NOMO-1 treated with DMSO at 0.1 percent for 48 hours (cell line): Measurements from ENCODE around the gene CERKL.
"Not testable (repeated sequence)": the region's sequence is repeated elsewhere in the genome, so short reads cannot be mapped to it uniquely, and the experiment has no call there.

Source experiments
- DNase-seq: peaks from one replicate; lab custom pipeline; 2025; ENCODE audit not compliant: unreplicated experiment; lab: John Stamatoyannopoulos, UW

The CERKL gene, protein sequence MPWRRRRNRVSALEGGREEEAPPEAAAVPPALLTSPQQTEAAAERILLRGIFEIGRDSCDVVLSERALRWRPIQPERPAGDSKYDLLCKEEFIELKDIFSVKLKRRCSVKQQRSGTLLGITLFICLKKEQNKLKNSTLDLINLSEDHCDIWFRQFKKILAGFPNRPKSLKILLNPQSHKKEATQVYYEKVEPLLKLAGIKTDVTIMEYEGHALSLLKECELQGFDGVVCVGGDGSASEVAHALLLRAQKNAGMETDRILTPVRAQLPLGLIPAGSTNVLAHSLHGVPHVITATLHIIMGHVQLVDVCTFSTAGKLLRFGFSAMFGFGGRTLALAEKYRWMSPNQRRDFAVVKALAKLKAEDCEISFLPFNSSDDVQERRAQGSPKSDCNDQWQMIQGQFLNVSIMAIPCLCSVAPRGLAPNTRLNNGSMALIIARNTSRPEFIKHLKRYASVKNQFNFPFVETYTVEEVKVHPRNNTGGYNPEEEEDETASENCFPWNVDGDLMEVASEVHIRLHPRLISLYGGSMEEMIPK

DNA sequence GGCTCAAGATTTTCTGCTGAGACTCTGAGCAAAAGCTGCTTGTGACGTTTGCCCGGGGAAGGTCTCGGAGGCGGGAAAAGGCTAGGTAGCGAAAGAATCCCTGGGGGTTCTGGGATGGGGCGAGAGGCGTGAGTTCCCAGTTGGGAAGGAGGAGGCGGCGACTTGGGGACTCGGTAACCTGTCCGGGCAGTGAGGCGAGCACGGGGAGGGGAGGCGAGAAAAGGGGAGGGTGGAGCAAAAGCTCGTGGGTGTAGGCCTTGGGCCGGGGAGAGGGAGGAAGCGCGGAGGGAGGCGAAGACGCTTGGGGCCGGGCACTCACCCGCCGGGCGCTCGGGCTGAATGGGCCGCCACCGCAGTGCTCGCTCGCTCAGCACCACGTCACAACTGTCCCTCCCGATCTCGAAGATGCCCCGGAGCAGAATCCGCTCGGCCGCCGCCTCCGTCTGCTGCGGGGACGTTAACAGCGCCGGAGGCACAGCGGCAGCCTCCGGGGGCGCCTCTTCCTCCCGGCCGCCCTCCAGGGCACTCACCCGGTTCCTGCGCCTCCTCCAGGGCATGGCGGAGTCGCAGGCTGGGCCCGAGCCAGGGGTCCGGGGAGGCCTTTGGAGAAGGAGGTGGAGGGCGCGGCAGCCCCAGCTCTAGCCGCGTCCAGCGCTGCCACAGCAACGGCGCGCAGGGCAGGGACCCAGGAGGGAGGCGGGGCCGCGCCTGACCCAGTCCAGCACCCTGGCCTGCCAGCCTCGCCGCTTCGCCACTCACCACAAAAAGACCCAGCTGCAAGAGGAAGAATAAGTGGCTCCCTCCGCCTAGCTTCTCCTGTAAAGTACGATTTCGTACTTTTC, at the start of gene CERKL:
Gene CERKL (minus strand): TSS at position 656 of the 842 bp plus-strand sequence. CDS start 99 bp downstream, at position 557.
- peak; percentile 33 for DNase-seq

DNA sequence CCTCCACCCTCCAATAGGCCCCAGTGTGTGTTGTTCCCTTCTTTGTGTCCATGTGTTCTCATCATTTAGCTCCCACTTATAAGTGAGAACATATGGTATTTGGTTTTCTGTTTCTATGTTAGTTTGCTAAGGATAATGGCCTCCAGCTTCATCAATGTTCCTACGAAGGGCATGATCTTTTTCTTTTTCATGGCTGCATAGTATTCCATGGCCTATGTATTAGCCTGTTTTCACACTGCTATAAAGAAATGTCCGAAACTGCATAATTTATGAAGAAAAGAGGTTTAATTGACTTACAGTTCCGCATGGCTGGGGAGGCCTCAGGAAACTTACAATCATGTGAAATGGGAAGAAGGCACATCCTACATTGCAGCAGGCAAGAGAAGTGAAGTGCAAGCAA, 45.6 kb upstream of the CERKL start:
- not testable (repeated sequence) for DNase-seq

DNA sequence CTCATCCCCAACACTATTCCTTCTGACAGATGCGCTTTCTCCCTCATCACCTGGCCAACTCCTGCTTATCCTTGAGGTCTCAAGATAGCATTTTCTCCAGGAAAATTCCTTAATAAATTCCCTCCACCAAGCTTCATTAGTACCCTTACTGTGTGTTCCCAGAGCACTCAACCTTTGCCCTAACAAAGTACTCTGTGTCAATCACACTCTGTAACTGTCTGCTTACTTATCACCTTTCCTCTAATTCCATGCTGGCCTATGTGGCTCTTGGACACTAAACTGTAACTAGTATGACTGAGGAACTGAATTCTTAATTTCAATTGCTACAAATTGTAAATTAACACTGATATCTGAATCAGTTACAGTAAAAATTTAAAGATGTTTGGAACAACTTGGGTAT, 41.3 kb upstream of the CERKL start:
- no peak for DNase-seq

DNA sequence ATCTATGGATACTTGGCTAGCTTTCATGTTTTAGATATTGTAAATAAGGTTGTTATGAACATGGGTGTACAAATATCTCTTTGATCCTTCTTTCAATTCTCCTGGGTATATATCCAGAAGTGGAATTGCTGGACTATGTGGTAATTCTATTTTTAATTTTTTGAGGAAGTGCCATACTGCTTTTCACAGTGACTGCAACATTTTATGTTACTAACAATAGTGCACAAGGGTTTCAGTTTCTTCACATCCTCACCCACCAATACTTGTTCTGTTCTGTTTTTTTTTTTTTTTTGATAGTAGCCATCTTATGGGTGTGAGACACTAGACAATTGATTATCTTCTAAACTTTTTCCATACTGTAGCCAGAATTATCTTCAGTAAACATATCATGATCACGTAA, 40.7 kb upstream of the CERKL start:
- DNase-seq = peak; percentile 87

DNA sequence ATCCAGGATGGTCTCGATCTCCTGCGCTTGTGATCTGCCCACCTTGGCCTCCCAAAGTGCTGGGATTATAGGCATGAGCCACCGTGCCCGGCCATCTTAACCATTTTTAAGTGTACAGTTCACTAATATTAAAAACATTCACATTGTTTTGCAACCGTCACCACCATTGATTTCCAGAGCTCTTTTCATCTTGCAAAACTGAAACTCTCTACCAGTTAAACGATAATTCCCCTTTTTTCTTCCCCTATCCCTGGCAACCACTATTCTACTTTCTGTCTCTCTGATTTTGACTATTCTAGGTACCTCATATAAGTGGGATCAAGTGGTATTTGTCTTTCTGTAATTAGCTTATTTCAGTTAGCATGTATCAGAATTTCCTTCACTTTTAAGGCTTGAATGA, 40.2 kb upstream of the CERKL start:
- peak; percentile 79 for DNase-seq

DNA sequence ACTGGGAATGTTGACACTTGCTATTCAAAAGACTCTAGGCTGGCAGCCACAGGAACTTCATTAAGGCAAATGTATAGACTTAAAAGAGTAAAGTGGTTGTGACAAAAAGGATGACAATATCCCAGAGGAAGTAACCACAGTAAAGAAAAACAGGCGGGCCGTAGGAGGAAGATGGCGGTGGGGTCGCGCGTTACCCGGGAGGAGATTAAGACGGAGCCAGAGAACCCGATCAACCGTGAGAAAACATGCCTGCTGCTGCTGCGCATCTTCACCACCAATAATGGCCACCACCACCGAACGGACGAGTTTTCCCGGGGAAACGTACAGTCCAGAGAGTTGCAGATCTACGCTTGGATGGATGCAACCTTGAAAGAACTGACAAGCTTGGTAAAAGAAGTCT, 37.4 kb upstream of the CERKL start:
- no peak for DNase-seq

DNA sequence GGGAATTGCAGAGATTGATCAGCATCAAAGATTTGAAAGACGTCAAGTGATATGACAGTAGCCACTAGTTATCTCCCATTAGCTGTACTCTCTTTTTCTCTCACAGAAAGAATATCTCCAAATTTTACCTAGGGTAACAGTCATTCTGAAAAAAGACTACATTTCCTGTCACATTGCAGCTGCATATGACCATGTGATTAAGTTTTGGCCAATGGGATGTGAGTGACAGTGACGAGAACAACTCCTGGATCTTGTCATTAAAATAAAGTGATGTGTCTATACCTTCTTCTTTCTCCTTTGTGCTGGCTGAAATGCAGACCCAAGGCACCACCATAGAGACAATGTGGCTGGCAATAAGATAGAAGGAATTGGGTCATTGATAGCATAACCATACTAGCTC, 34.0 kb upstream of the CERKL start:
- DNase-seq = no peak

DNA sequence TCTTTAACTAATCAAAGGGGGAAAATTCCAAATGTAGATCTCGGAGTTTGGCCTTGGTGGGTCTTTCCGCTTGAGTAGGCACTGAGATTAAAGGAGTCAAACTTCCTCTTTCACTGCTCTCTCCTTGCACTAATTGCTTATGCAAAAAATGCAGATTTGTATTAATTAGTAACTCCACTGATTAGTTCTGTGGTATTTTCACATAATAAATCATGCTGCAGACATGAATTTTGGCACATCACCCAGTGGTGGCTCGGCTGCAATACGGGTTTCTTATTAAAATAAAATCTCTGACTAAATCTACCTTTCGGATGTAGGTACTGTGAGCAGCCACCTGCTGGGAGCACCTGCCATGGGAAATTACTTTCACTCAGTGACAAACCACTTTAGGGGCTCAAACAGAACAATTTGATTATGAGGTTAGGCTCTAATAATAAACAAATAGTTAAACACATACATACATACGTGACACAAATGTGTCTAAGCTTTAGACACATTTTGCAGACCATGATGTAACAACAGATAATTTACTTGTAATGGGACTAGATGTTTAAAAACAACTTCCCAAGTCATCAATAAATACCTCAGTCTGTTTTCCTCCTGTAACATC, 29.8 kb upstream of the CERKL start:
- DNase-seq = no peak

DNA sequence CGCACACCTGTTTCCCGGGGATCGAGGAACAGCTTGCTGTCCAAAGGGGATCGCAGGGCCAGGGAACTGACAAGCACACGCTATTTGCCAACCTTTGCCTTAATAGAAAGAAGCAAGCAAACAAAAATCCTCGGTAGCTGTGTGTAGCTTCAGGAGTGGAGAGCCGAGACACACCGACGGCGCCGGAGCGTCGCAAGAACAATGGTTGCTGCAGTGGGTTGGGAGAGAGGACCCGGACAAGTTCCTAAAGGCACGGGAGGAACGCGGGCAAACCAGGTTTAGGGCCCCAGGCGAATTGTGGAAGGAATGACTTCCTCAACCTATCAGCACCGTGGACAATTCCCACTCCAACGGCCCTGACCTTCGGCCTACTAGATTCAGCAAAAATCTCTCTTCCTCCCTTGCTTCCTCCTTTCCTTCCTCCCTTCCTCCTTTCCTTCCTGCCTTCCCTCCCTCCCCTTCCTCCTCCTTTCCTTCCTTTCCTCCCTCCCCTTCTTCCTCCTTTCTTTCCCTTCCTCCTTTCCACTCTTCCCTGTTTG, 28.3 kb upstream of the CERKL start:
- no peak for DNase-seq

DNA sequence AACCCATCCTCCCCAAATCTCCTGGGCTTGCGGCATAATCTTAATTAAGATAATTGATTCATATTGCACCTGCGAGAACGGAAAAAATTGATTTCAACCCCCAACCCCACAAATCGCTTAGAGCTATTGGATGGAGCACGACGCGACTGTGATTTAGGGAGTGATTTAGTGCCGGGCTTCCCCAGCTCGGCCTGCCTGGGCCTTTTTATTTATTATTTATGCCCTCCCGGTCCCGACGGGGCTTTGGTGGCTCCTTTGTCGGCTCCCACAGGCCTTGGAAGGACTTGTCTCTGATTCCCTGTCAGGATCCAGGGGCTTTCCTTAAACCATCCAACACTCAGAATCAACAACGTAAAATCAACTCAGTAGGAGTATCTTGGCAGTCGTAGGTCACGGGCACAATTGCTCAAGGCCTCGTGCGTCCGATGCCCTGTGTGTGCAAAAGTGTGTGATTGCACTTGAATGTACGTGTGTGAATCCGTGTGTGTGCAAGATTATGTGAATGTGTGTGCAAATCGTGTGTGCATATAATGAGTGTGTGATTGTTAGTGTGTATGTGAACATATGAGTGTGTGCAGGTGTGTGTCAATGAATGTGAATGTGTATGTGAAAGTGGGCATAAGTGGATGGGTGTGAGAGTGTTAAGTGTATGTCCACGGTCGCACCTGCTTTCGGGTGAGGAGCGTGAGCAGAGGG, 27.7 kb upstream of the CERKL start:
- DNase-seq = no peak

DNA sequence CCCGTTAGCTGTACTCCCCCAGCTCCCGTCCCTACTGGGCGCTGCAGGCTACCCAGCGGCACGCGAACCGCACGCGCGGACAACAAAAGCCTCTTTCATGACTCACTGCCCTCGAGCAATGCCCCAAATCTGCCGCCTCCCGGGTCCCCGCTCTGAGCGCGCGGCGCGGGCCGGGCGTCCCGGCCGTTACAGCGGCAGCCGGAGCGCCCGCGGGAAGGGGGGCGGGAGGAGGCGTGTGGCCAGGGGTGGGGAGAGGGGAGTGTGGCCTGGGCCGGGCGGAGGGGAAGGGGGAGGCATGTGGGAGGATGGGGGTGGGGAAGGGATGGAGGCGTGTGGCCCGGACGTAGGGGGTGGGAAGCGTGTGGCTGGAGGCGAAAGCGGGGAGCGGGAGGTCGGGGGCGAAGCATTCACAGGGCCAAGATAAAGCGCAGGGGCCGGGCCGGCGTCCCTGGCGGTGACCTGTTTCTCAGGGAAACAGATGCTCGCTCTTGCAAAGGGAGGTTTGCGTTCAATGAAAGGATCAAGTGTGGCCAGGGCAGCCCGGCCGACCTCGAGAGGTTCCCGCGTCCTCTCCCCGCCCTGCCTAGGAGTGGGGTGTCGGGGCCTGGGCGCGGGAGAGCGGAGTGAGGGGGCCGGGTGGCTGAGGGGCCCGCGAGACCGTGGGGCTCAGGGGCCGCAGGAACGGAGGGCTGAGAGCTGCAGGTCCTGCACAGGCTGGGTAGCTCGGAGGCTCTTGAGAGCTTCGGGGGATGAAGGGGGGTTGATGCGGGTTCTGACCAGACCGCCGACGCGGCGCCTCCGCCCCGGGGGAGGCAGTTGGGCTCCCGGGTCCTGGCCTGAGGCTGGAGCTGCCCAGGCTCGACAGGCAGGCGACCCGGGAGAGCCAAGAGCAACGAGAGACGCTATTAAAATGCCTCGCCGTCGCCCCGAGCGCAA, 26.9 kb upstream of the CERKL start:
- DNase-seq = no peak

DNA sequence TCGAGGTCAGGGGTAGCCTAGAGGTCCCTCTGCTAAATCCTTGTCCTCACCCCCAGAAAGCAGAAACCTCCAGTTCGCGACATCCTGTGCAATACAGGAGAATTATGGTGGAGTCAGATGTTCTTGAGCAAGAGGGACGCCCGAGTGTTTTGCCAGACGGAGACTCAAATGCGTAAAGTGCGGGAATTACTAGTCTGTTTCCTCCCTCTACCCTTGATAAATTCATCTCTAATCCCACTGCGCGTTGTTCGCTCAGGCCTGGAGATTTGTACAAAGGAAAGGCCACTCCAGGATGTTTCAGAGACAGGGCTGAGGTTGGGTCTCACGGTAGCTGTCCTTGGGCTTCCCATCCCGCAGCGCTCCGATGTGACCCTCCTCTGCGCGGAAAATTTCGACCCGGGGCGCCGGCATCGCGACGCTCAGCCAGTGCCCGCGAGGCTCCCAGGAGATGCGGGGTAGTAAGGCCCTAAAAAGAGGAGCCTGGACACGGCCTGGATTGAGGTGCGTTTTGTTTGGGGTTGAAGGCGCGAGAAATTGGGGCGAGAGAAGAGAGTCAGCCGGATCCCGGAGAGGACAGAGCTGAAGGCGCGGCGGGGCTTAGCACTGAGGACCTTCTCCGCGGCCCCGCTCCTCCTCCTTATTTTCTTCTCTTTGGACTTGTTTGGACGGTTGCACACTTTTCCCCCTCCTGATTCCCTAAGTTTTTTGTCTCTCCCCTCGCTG, 26.1 kb upstream of the CERKL start:
- no peak for DNase-seq

DNA sequence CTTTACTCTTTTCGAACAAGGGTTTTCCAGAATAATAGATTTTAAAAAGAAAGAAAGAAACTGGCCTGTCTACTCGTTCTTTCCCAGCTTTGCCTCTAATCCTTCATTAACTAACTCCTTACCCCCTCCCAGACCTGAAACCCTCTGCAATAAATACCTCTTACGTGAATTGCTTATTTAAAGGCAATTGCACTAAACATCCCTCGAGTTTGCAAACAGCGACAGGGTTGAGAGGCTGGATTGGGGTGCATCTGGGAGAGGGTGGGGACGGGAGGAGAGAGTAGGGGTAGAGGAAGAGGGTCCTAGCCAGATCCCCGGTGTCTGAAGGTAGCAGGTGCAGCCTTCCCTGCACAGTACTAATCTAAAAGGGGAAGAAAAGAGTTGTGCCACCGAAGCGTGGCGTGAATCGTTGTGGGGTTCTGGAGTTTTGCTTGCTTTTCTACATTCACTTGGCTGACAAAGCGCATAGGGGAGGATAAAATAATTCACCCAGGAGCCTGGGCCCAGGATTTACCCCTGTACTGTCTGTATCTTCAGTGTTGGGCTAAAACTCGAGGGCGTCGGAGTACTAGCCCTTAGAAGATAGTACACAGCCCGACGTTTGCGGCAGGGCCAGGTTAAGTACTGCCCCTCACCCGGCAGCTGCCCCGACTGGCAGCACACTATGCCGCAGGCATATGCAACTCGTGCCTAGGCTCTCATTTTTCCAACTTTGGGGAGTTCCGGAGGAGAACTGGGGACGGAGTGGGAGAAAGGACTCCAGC, 25.3 kb upstream of the CERKL start:
- no peak for DNase-seq

DNA sequence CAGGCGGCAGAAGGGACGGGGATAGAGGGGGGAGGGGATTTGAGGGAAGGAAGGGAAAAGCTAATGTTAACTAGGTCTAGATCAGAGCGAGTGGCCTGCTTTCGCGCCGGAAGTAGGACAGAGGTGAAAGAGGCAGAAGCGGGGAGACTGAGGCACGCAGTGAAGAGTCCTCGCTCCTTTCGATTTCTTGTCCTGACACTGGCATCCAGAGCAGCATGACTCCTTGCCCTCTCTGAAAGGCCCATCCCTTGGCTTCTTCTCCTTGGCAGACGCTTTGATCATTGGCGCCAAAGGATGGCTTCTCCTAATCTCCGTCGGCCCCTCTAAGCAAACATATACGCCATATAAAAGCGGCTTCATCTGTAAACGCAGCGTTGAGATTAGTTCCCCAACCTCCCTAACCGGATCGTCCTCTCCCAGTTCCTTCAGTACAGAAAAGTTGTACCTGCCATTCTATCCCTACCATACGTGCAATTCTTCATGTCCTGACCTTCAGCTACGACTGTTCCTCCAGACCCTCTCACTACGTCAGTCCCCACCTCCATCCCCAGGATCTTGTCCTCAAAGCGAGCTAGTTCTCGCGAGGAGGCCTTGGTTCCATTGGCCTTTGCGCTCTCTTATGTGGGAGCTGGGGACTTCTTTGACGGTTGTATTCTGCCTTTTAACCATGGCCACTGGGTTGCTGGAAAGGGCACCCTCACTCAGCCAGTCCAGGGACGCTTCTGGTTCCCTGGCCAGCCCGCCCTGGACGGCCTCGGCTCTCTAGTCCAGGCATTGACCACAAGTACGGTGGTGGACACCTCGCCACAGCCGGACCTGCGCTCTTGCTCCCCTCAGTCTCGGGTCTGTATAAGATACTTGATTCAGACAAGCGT, 24.3 kb upstream of the CERKL start:
- no peak for DNase-seq

DNA sequence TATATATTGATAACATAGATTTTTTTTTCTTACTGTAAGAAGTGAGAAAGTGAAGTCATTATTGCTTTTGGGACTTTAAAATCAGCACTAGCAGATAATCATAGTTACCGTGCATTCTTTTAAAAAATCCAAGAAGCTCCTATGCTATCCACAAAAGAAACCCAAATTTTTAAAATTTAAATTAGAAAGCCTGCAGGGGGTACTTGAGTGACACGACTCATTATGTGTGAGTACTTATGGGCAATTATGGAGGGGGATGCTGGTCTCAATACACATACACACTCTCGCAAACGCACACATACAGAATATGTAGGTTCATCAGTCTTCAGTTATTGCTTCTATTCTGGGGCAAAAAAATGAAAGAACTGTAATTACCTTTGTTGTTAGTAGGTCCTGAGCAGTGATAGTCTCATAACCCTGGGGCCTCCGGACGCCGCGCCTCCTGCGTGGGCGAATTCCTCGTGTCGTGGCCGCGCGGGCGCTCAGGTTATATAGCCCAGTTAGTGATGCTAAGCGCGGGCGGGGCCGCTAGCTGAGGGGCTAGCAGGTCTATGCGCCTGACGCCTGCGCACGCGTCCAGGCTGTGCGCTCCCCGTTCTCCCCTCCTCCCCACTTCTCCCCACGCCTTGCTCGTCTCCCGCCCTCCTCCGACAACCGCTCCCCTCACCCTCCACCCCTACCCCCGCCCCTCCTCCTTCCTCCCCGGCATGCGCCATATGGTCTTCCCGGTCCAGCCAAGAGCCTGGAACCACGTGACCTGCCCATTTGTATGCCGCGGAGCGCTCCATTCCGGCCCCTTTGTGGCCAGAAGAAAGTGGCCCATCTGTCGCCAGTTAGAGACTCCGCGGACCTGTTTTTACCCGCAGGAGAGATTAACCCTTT, 23.4 kb upstream of the CERKL start, which contains the start of gene NEUROD1:
Gene NEUROD1 (minus strand): TSS at position 463 of the 882 bp plus-strand sequence. CDS start 1,657 bp downstream, outside the sequence.
- DNase-seq = no peak

DNA sequence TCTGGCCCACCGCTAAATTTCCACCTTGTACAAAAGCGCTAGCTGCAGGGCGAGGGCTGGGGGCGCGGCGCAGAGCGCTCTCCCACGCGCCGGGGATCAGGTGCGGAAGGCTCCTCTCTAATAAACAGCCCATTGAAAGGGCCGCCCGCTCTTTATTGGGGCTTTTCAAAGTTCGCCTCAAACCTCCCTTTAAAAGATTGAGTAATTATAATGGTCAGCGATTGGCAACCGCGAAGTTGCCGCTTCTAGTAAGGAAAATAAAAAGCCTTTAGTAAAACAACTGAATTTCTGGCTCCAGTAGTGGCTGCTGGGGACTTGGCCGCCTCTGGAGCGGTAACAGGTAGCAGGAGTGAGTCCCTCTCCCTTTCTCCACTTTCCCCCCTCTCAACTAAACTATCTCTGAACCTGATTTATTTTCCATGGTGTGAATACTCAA, 22.7 kb upstream of the CERKL start:
- DNase-seq = no peak
